CD14-positive monocyte (primary cell): ENCODE results near the gene PNKD. TPM values are rescaled to one million over a fixed set of nuclear protein-coding genes. Genes with fewer than 3 reads are reported as not detected.
A peak's percentile ranks its signal among the peaks of the same experiment; 100 is the strongest.

ENCODE experiments used
- DNase-seq, 3 donors: peaks; one replicate each; pipeline ENCODE4 v3.0.0-alpha.2; 2011 to 2022
- H2AFZ ChIP-seq: 2 replicates; pipeline ENCODE4 v1.6.0; 2012; ENCODE audit warnings: mild to moderate bottlenecking, low read depth, low read length, inconsistent platforms; ENCODE audit not compliant: insufficient read depth, poor library complexity, severe bottlenecking
- H3K27ac ChIP-seq, 2 donors: 1 replicate in 1 of 2; 2 replicates in 1 of 2; pipeline ENCODE4 v1.5.1; 2012 to 2013; ENCODE audit warnings: low read length in 2 of 2, control low read depth in 1 of 2, inconsistent platforms in 1 of 2, low read depth in 1 of 2, mild to moderate bottlenecking in 1 of 2
- H3K27me3 ChIP-seq, 2 donors: one replicate each; pipeline versions ENCODE4 v1.6.0 to v1.6.1; 2011 to 2013; ENCODE audit warnings: low read length in 2 of 2; ENCODE audit not compliant: control insufficient read depth in 2 of 2, insufficient read depth in 2 of 2
- H3K36me3 ChIP-seq, 2 donors: replicated peaks in 1 of 2; 1 replicate in 1 of 2; 2 replicates in 1 of 2; pipeline versions ENCODE4 v1.5.1 to v1.6.1; 2012 to 2013; ENCODE audit warnings: low read length in 2 of 2, control low read depth in 1 of 2, inconsistent platforms in 1 of 2, mild to moderate bottlenecking in 1 of 2; ENCODE audit not compliant: insufficient read depth in 2 of 2, control insufficient read depth in 1 of 2
- H3K4me1 ChIP-seq, 2 donors: 1 replicate in 1 of 2; 2 replicates in 1 of 2; pipeline versions ENCODE4 v1.5.1 to v1.6.1; 2012 to 2013; ENCODE audit warnings: low read length in 2 of 2, control low read depth in 1 of 2, inconsistent platforms in 1 of 2, mild to moderate bottlenecking in 1 of 2, moderate library complexity in 1 of 2; ENCODE audit not compliant: insufficient read depth in 2 of 2, control insufficient read depth in 1 of 2
- H3K4me2 ChIP-seq: replicated peaks from 2 replicates; pipeline ENCODE3; 2012; ENCODE audit warnings: low read length, moderate library complexity, mild to moderate bottlenecking; ENCODE audit not compliant: poor library complexity, severe bottlenecking; ENCODE audit errors: extremely low read depth
- H3K4me3 ChIP-seq, 3 experiments: fragments of 200-600 bp in 1 of 3; sonication (generic) in 1 of 3; replicated peaks in 1 of 3; 1 replicate in 2 of 3; 2 replicates in 1 of 3; pipeline ENCODE4 v1.5.1; 2011 to 2013; ENCODE audit warnings: low read length in 3 of 3, mild to moderate bottlenecking in 3 of 3, control low read depth in 2 of 3, low read depth in 2 of 3, inconsistent platforms in 1 of 3, moderate library complexity in 1 of 3
- H3K79me2 ChIP-seq: 2 replicates; pipeline ENCODE4 v1.6.0; 2012; ENCODE audit warnings: mild to moderate bottlenecking, control low read depth, inconsistent platforms, low read length, moderate library complexity; ENCODE audit not compliant: insufficient read depth
- H3K9ac ChIP-seq: 2 replicates; pipeline ENCODE4 v1.6.0; 2017; ENCODE audit warnings: low read length, mild to moderate bottlenecking; ENCODE audit not compliant: insufficient read depth, poor library complexity, severe bottlenecking
- H3K9me3 ChIP-seq, 2 donors: replicated peaks in 1 of 2; 1 replicate in 1 of 2; 2 replicates in 1 of 2; pipeline versions ENCODE4 v1.5.1 to v1.6.1; 2012 to 2013; ENCODE audit warnings: low read length in 2 of 2, control low read depth in 1 of 2; ENCODE audit not compliant: control insufficient read depth in 1 of 2, insufficient read depth in 1 of 2
- H4K20me1 ChIP-seq: 2 replicates; pipeline ENCODE4 v1.6.0; 2012; ENCODE audit warnings: mild to moderate bottlenecking, low read length, control low read depth, moderate library complexity; ENCODE audit not compliant: insufficient read depth
- H3K27ac Mint-ChIP-seq, 7 donors: one replicate each; pipeline ENCODE4 v1.8.0; 2020; ENCODE audit warnings: mild to moderate bottlenecking in 7 of 7, mixed read lengths in 7 of 7, moderate library complexity in 6 of 7, inconsistent platforms in 2 of 7
- H3K27me3 Mint-ChIP-seq, 3 donors: one replicate each; pipeline ENCODE4 v1.8.0; 2021 to 2022; ENCODE audit warnings: low read depth in 3 of 3, mild to moderate bottlenecking in 3 of 3, mixed read lengths in 3 of 3, moderate library complexity in 3 of 3, inconsistent platforms in 1 of 3
- H3K36me3 Mint-ChIP-seq, 2 donors: one replicate each; pipeline ENCODE4 v1.8.0; 2020; ENCODE audit warnings: mixed read lengths in 2 of 2, inconsistent platforms in 1 of 2, mild to moderate bottlenecking in 1 of 2
- H3K4me1 Mint-ChIP-seq: one replicate; pipeline ENCODE4 v1.8.0; 2020; ENCODE audit warnings: mild to moderate bottlenecking, mixed read lengths
- H3K4me3 Mint-ChIP-seq, 2 donors: one replicate each; pipeline ENCODE4 v1.8.0; 2020; ENCODE audit warnings: mild to moderate bottlenecking in 2 of 2, mixed read lengths in 2 of 2, moderate library complexity in 1 of 2
- H3K9me3 Mint-ChIP-seq, 7 donors: one replicate each; pipeline ENCODE4 v1.8.0; 2020 to 2022; ENCODE audit warnings: mixed read lengths in 7 of 7, mild to moderate bottlenecking in 6 of 7, moderate library complexity in 6 of 7, inconsistent platforms in 2 of 7
- WGBS: methylation state at CpG from one replicate; pipeline ENCODE4 v1.1.5; 2013; ENCODE audit warnings: missing lambda C conversion rate; ENCODE audit not compliant: insufficient coverage; 5-methylcytosine and 5-hydroxymethylcytosine counted together
- intact Hi-C, 2 donors: fragments of 100-400 bp; cut with micrococcal nuclease; formaldehyde crosslinking; loops; one replicate each; pipeline versions ENCODE4 v1.15.0 to v1.15.1; 2023
- polyA plus RNA-seq, 3 donors: library from polyadenylated mRNA; depleted of rRNA in 1 of 3; unstranded in 2 of 3; stranded (reverse) in 1 of 3; fragments of 300-500 nt in 2 of 3; fragments of >200 nt in 1 of 3; fragmentation: Illumina TruSeq in 2 of 3; gene quantifications; 1 replicate in 2 of 3; 2 replicates in 1 of 3; pipeline ENCODE4 v1.2.3, GENCODE V29; 2012 to 2021
- TF ChIP-seq, protein P1 (sequence below): fragments of 200-600 bp; IDR thresholded peaks from one replicate; pipeline ENCODE4 v1.8.0; 2022; ENCODE audit warnings: antibody characterized with exemption, mild to moderate bottlenecking

The PNKD gene
- polyA plus RNA-seq, 3 donors, result 79.8 to 92.0 (median 88.2) TPM

DNA sequence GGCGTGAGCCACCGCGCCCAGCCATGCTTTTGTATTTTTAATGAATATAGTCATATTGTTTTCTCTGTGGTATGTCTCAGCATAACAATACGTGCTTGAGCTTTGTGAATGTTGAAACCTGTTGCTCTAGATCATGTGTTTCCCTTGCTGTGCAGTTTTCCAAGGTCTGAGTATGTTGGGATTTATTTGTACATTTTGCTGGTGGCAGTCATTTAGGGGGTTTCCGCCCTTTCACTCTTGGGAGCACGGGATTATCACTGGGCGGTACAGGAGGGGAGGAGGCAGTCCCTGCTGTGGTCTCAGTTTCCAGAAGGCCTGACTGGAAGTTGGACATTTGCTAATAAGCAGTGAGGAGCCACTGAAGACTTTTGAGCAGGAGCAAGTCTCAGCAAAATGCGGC, 61.4 kb downstream of the PNKD start:
- DNase-seq, result peak in 1 of 3 donors; percentile 60
- H3K36me3 Mint-ChIP-seq, result peaks cover 13 to 22% of the 10 kb centered on the region in 2 donors
- Histone ChIP-seq H2AFZ (peak overlapping the region; percentile 42), H3K27me3 (no peaks in the 10 kb centered on the region), H4K20me1 (peaks cover 5% of the 10 kb centered on the region), H3K79me2 (peaks cover 65% of the 10 kb centered on the region), H3K4me3 (peak overlapping the region in 1 of 3 experiments; percentile 76), H3K36me3 (no peaks in the 10 kb centered on the region), H3K9ac (no peak overlapping the region), H3K9me3 (no peaks in the 10 kb centered on the region), H3K4me1 (peaks cover 81 to 90% of the 10 kb centered on the region in 2 donors), H3K27ac (peak overlapping the region; percentile 83 to 89), H3K4me2 (peak overlapping the region; percentile 76)
- peak overlapping the region; percentile 95 to 99 (median 96) for H3K27ac Mint-ChIP-seq
- H3K4me3 Mint-ChIP-seq, result peak overlapping the region; percentile 82 to 94
- peaks cover 0 to 9% (median 1%) of the 10 kb centered on the region in 3 donors for H3K27me3 Mint-ChIP-seq
- intact Hi-C loops, result no loop called here
- peaks cover 85% of the 10 kb centered on the region for H3K4me1 Mint-ChIP-seq
- 68% methylated on average over 8 of the region's 8 CpGs for WGBS
- no peaks in the 10 kb centered on the region for H3K9me3 Mint-ChIP-seq
- TF ChIP-seq, protein P1, sequence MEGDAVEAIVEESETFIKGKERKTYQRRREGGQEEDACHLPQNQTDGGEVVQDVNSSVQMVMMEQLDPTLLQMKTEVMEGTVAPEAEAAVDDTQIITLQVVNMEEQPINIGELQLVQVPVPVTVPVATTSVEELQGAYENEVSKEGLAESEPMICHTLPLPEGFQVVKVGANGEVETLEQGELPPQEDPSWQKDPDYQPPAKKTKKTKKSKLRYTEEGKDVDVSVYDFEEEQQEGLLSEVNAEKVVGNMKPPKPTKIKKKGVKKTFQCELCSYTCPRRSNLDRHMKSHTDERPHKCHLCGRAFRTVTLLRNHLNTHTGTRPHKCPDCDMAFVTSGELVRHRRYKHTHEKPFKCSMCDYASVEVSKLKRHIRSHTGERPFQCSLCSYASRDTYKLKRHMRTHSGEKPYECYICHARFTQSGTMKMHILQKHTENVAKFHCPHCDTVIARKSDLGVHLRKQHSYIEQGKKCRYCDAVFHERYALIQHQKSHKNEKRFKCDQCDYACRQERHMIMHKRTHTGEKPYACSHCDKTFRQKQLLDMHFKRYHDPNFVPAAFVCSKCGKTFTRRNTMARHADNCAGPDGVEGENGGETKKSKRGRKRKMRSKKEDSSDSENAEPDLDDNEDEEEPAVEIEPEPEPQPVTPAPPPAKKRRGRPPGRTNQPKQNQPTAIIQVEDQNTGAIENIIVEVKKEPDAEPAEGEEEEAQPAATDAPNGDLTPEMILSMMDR, result no peak

DNA sequence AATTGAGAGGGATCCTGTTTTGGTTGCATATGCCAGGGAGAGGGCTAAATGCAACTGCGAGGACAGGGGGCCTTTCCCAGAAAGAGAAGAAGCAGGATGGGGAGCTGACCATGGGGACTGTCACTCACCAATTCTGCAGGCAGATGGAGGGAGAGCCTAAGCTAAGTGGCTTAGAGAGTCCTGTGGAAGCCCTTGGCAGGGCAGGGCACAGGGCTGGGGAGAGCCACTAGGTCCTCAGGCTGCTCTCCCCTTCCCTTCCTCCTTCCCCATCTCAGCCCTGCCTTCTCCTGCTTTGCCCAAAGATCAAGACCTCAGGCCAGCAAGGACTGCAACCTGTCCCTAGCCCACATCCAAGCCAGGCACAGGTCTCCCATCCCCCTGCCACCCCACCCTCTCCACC, 62.0 kb downstream of the PNKD start:
- H2AFZ ChIP-seq, result peak overlapping the region; percentile 42
- H3K4me3 Mint-ChIP-seq, result peak overlapping the region; percentile 82 to 94

More for the DNA sequence above, 62.0 kb downstream of the PNKD start:
- DNase-seq, result no peak
- no peaks in the 10 kb centered on the region for H3K36me3 ChIP-seq
- peaks cover 4% of the 10 kb centered on the region for H4K20me1 ChIP-seq
- no peaks in the 10 kb centered on the region for H3K9me3 ChIP-seq
- Mint-ChIP-seq H3K4me1 (peaks cover 79% of the 10 kb centered on the region), H3K27ac (peak overlapping the region; percentile 95 to 99 (median 96)), H3K9me3 (no peaks in the 10 kb centered on the region), H3K27me3 (peaks cover 0 to 8% (median 1%) of the 10 kb centered on the region in 3 donors), H3K36me3 (peaks cover 16 to 22% of the 10 kb centered on the region in 2 donors)
- H3K27me3 ChIP-seq, result no peaks in the 10 kb centered on the region
- peaks cover 63% of the 10 kb centered on the region for H3K79me2 ChIP-seq
- peak overlapping the region in 2 of 3 experiments; percentile 32 to 76 for H3K4me3 ChIP-seq
- peak overlapping the region; percentile 83 to 89 for H3K27ac ChIP-seq
- H3K9ac ChIP-seq, result peak overlapping the region; percentile 61
- H3K4me2 ChIP-seq, result peak overlapping the region; percentile 76
- peaks cover 76 to 84% of the 10 kb centered on the region in 2 donors for H3K4me1 ChIP-seq
- whole genome bisulfite sequencing, result 0% methylated on average over 1 of the region's 1 CpG
- TF ChIP-seq, protein P1, result no peak
- intact Hi-C loops, result no loop called here
